T47D (cell line): ENCODE data around the gene CABLES1.

Experiments used
- DNase-seq, 2 experiments: peaks; one replicate each; pipeline versions ENCODE4 v3.0.0 to v3.0.0-alpha.2; 2011 to 2012; ENCODE audit warnings: low read depth in 1 of 2, low spot score in 1 of 2
- JUND ChIP-seq: IDR thresholded peaks from 2 replicates; pipeline ENCODE4 v1.6.1; 2012; ENCODE audit warnings: low read depth
- in situ Hi-C: cut with HindIII; loops from 2 replicates; pipeline ENCODE4 v1.10.0; 2016; ENCODE audit warnings: low sequenced_read_pairs, low pct_unique_long_range_greater_than_20kb

CABLES1 gene

GRCh38 chr18:23247331-23247730 lies 112.0 kb downstream of the CABLES1 start:
- no peak for DNase-seq
- TF ChIP-seq JUND, result no peak
- in situ Hi-C loops, result no loop called here

GRCh38 chr18:23247896-23248295 lies 112.6 kb downstream of the CABLES1 start:
- TF ChIP-seq JUND, result no peak
- DNase-seq, result no peak
- in situ Hi-C loops, result no loop called here

- TF ChIP-seq JUND, result no peak
- in situ Hi-C loops, result no loop called here
- DNase-seq, result no peak
Observed at GRCh38 chr18:23248826-23249225, 113.5 kb downstream of the CABLES1 start.

GRCh38 chr18:23249348-23249747 lies 114.1 kb downstream of the CABLES1 start:
- TF ChIP-seq JUND, result no peak
- DNase-seq, result no peak
- in situ Hi-C loops, result no loop called here

GRCh38 chr18:23250893-23251656 lies 115.8 kb downstream of the CABLES1 start:
- in situ Hi-C loops, result no loop called here
- TF ChIP-seq JUND, result no peak
- DNase-seq, result no peak

GRCh38 chr18:23253630-23254029 lies 118.3 kb downstream of the CABLES1 start:
- in situ Hi-C loops, result no loop called here
- no peak for TF ChIP-seq JUND
- DNase-seq, result no peak

GRCh38 chr18:23257137-23257536 lies 121.9 kb downstream of the CABLES1 start:
- in situ Hi-C loops, result no loop called here
- DNase-seq, result no peak
- no peak for TF ChIP-seq JUND

GRCh38 chr18:23257686-23258565 lies 122.6 kb downstream of the CABLES1 start:
- in situ Hi-C loops, result no loop called here
- peak in 1 of 2 experiments; percentile 71 for DNase-seq
- no peak for TF ChIP-seq JUND

GRCh38 chr18:23258566-23259469 lies 123.5 kb downstream of the CABLES1 start:
- in situ Hi-C loops, result no loop called here
- no peak for TF ChIP-seq JUND
- no peak for DNase-seq

GRCh38 chr18:23259701-23260681 lies 124.7 kb downstream of the CABLES1 start:
- no peak for TF ChIP-seq JUND
- DNase-seq, result peak in 1 of 2 experiments; percentile 89
- in situ Hi-C loops, result no loop called here

GRCh38 chr18:23260926-23261590 lies 125.8 kb downstream of the CABLES1 start:
- in situ Hi-C loops, result no loop called here
- TF ChIP-seq JUND, result no peak
- no peak for DNase-seq
